ENCODE data around the gene CCDC88C. TPM values are rescaled to one million over a fixed set of nuclear protein-coding genes. Genes with fewer than 3 reads are reported as not detected.

Gene CCDC88C
- total RNA-seq, 2 experiments from 2014 or later = 151 to 214 TPM

DNA sequence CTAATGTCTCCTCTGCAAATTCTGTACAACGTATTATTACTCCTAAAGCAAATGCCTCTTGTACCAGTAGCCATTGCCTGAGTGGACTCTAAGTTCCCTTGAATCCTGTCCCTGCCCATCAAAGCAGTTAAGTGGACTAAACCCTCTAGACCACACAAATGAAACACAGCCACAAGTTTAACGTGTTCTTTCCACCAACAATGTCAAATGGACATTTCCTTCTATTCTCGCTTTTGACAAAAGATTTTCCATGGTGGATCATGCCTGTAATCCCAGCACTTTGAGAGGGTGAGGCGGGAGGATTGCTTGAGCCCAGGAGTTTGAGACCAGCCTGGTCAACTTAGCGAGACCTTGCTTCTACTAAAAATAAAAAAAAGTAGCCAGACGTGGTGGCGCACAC, 15.9 kb downstream of the CCDC88C start:
- H3K4me1 Mint-ChIP-seq = peaks cover 87% of the 10 kb centered on the region

DNA sequence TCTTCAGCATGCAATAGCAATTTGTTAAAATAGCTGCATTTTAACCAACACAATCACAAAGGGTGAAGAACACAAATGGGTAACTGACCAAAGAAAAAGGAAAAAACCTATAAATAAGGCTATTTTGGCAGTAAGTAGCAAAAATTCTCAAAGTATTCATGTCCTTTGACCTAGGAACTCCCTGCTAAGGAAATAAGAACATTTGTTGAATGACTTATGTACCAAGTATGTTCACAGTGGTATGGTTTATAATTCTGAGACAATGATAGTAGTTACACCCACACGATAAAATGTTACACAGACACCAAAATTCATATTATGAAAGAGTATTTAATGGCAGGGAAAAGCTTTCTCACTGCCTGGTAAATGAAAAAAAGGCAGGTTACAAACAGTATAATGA, 16.9 kb downstream of the CCDC88C start:
- Mint-ChIP-seq H3K4me3 (peak overlapping the region; percentile 99), H3K4me1 (peaks cover 87% of the 10 kb centered on the region), H3K27me3 (no peaks in the 10 kb centered on the region), H3K9me3 (ENCODE audit: low read depth) (no peaks in the 10 kb centered on the region), H3K36me3 (peaks cover 43% of the 10 kb centered on the region), H3K27ac (peak overlapping the region; percentile 82)
- ATAC-seq (no peak), DNase-seq (no peak)
- CTCF ChIA-PET = interaction anchor here (0.9 to 9.3 kb wide), 9 partner anchors 9 to 77 kb away, joined by 3 to 117 read pairs (median 28); partner anchors contain the start of gene CCDC88C

More for the DNA sequence above, 15.9 kb downstream of the CCDC88C start:
- Mint-ChIP-seq H3K4me3 (no peak overlapping the region), H3K27me3 (no peaks in the 10 kb centered on the region), H3K9me3 (ENCODE audit: low read depth) (no peaks in the 10 kb centered on the region), H3K36me3 (peaks cover 42% of the 10 kb centered on the region), H3K27ac (peak overlapping the region; percentile 78)
- CTCF ChIA-PET = interaction anchor here (1.0 to 9.3 kb wide), 7 partner anchors 9 to 78 kb away, joined by 3 to 117 read pairs (median 41); partner anchors contain the start of gene CCDC88C
- no peak for ATAC-seq
- no peak for DNase-seq

DNA sequence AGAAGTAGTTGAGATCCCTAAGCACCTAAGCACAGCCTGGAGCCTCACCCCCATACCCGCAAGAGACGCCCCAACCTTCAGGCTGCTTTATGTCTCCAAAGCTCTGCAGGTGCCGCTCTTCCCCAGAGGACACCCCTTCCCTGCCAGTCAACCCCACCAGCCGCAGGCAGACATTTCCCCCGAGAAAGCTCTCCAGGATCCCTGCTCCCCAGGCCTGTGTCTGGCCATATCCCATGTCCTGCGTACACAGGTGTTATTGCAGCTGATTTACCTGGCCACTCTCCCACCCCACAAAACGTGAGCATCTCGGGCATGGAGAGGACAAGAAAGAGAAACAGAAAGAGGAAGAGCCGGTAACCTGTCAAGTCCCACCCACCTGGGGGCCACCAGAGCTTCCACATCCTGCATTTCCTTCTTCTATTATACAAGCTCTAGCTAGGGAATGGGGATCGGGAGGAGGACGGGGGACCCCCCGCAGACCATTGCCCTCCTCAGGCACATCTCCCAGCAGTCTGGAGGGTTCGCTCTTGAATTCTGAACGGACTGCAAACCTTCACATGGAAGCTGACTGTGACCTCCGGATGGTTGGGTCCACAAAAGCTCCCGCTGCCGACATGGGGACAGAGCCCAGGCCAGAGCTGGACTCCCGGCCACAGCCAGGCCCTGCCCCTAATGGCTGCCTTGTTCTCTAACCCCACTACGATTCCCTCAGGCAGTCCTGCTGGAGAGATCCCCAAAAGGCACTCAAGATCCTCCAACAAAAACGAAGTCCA, 17.6 kb downstream of the CCDC88C start:
- Mint-ChIP-seq H3K4me3 (peak overlapping the region; percentile 99), H3K4me1 (peaks cover 87% of the 10 kb centered on the region), H3K36me3 (peaks cover 44% of the 10 kb centered on the region), H3K9me3 (ENCODE audit: low read depth) (no peaks in the 10 kb centered on the region), H3K27ac (peak overlapping the region; percentile 82), H3K27me3 (no peaks in the 10 kb centered on the region)
- CTCF ChIA-PET = interaction anchor here (0.6 to 9.3 kb wide), 13 partner anchors 9 to 158 kb away, joined by 3 to 117 read pairs (median 20); partner anchors contain the start of gene CCDC88C
- DNase-seq = peak; percentile 72
- peak; percentile 60 for ATAC-seq

DNA sequence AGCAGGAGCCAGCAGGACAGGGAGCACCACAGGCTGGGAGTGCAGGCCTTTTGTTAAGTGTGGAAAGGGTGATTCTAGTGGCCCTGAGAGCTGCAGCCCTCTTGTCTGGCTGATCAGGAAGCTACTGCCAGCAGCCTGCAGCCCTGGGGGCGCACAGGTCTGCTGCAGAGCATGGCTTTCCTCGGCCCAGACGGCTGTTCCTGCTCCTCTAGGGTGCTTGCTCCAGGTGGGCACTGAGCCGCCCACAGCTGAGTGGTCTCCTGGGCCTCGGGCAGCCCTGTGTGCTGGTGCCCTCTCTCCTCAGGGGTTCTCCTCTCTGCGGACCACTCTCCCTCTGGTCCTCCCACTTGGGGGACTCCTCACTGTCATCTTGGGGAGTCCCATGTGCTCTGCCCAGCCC, 18.9 kb downstream of the CCDC88C start:
- Mint-ChIP-seq H3K4me3 (peak overlapping the region; percentile 99), H3K36me3 (peaks cover 45% of the 10 kb centered on the region), H3K27ac (peak overlapping the region; percentile 82), H3K27me3 (no peaks in the 10 kb centered on the region), H3K9me3 (ENCODE audit: low read depth) (no peaks in the 10 kb centered on the region), H3K4me1 (peaks cover 88% of the 10 kb centered on the region)
- CTCF ChIA-PET = interaction anchor here (1.1 to 9.3 kb wide), 14 partner anchors 10 to 204 kb away, joined by 3 to 117 read pairs (median 17); partner anchors contain the start of gene CCDC88C
- ATAC-seq = peak; percentile 21
- no peak for DNase-seq

DNA sequence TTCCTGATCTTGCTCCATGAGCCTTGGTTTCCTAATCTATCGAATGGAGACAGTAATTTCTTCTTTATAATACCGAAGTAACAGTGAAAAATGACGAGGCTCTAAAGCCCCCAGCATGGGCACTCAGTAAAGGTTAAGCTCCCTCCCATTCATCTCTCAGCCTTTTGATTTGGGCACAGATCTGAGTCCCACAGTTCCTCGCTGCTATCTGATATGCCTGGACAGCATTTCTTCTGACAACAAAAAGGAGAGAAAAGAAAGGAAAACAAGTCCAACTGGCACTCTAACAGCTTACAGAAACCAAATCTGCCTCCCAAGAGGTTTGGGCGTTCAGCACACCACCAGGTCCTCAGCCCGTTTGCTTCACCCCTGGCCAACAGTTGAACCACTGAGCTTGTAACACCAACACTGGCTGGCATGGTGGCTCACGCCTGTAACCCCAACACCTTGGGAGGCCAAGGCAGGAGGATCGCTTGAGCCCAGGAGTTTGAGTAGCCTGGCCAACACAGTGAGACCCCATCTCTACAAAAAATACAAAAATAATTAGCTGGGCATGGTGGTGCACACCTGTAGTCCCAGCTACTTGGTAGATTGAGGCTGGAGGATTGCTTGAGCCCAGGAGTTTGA, 19.5 kb downstream of the CCDC88C start:
- H3K4me3 Mint-ChIP-seq = peak overlapping the region; percentile 99
- DNase-seq = no peak

DNA sequence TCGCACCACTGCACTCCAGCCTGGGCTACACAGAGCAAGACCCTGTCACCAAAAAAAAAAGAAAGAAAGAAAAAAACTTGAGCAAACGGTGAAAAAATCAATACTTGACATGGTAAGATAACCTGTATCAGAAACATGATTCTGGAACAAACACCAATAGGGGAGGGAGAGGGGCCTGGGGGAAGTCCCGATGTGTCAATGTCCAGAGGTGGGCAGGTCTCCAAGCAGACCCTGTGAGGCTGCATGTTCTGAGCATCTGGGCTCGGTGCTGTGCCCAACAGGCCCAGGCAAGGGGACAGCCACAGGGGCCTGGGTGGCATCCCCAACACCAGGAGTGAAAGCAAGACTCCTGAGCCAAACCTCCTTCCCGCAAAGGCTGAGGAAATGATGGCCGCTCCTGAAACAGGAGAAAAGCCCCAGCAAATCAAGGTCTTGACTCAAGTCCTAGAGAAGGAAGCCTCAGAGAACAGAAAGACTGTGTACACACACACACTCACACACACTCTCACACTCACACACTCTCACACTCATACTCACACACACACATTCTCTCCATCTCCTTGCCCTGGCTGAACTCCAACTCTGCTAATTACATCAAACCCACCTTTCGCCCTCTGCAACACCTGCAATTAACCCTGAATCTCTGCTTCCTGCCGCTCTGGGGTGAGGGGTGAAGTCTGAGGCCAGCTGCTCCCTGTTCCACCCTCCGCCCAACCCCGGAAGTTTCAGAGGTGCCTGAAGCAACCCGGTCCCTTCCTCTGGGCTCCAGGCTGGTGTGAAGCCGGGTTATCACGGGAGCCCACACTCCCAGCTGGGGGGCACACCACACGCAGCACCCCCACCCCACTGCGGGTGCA, 20.4 kb downstream of the CCDC88C start:
- CTCF ChIA-PET = interaction anchor here (0.6 to 9.3 kb wide), 18 partner anchors 9 to 220 kb away, joined by 3 to 117 read pairs (median 10); partner anchors contain the start of gene CCDC88C

More for the DNA sequence above, 19.5 kb downstream of the CCDC88C start:
- CTCF ChIA-PET = interaction anchor here (0.6 to 9.3 kb wide), 17 partner anchors 8 to 221 kb away, joined by 3 to 117 read pairs (median 13); partner anchors contain the start of gene CCDC88C
- no peaks in the 10 kb centered on the region for H3K9me3 Mint-ChIP-seq (ENCODE audit: low read depth)
- H3K27ac Mint-ChIP-seq = peak overlapping the region; percentile 82
- ATAC-seq = no peak
- peaks cover 86% of the 10 kb centered on the region for H3K4me1 Mint-ChIP-seq
- no peaks in the 10 kb centered on the region for H3K27me3 Mint-ChIP-seq
- H3K36me3 Mint-ChIP-seq = peaks cover 46% of the 10 kb centered on the region

DNA sequence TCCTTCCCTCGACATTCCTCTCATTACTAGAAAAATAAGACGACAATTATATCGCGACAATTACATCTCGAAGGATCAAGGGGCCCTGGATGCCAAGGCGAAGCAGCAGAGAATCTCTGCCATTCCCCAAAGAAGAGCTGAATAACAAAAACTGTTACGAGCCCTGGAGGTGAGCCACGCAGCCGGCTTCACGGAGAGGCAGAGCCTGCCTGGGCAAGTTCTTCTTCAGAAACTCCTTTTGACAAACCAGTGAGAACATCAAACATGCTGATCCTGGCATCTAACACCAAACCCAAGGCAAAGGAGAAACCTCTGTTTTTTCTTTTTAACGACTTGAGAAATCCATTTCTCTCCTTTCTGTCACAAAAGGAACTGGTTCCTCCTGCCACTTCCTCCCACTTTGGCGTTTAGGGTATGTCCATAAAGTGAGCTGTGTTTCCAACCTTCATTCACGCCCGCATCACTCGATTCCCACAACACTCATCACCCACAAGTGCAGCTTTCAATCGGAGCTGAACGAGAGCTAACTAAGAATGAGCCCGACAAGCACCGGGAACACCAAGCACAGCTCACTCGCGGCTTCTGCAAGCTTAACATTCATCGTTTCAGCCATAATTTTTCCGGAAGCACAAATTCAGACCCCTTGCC, 21.5 kb downstream of the CCDC88C start:
- H3K27me3 Mint-ChIP-seq = no peaks in the 10 kb centered on the region
- CTCF ChIA-PET = interaction anchor here (1.0 to 5.0 kb wide), 6 partner anchors 8 to 73 kb away, joined by 3 to 23 read pairs (median 5); partner anchors contain the start of gene CCDC88C
- DNase-seq (no peak), ATAC-seq (no peak)
- H3K4me3 Mint-ChIP-seq = peak overlapping the region; percentile 99
- H3K4me1 Mint-ChIP-seq = peaks cover 86% of the 10 kb centered on the region
- peak overlapping the region; percentile 82 for H3K27ac Mint-ChIP-seq
- H3K36me3 Mint-ChIP-seq = peaks cover 45% of the 10 kb centered on the region
- no peaks in the 10 kb centered on the region for H3K9me3 Mint-ChIP-seq (ENCODE audit: low read depth)

More for the DNA sequence above, 20.4 kb downstream of the CCDC88C start:
- Mint-ChIP-seq H3K4me1 (peaks cover 85% of the 10 kb centered on the region), H3K27ac (peak overlapping the region; percentile 82), H3K4me3 (peak overlapping the region; percentile 99), H3K36me3 (peaks cover 45% of the 10 kb centered on the region), H3K9me3 (ENCODE audit: low read depth) (no peaks in the 10 kb centered on the region), H3K27me3 (no peaks in the 10 kb centered on the region)
- ATAC-seq (peak; percentile 77), DNase-seq (peak; percentile 87)

DNA sequence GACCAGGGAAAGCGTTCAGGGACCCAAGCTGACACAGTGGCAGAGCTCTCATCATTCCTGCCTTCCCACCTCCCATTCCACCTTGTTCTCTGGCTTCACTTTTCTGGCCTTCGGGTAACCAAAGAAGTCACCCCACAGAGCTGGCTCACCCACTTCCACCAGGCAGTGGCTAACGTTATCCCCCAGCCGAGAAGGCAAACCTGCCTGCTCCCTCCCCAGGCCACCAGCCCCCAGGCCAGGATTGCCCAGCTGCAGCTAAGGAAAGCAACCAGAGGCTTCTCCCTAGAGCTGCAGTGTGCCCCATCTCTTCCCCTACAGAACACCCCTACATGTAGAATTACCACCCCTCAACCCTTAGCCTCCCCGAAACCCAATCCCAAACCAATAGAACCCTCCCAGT, 22.2 kb downstream of the CCDC88C start:
- peaks cover 44% of the 10 kb centered on the region for H3K36me3 Mint-ChIP-seq
- peaks cover 87% of the 10 kb centered on the region for H3K4me1 Mint-ChIP-seq
- H3K4me3 Mint-ChIP-seq = no peak overlapping the region
- H3K9me3 Mint-ChIP-seq (ENCODE audit: low read depth) = no peaks in the 10 kb centered on the region
- DNase-seq (no peak), ATAC-seq (no peak)
- no peaks in the 10 kb centered on the region for H3K27me3 Mint-ChIP-seq
- CTCF ChIA-PET = interaction anchor here (1.0 to 2.1 kb wide), 5 partner anchors 21 to 72 kb away, joined by 3 to 10 read pairs (median 5); partner anchors contain the start of gene CCDC88C
- peak overlapping the region; percentile 49 for H3K27ac Mint-ChIP-seq

DNA sequence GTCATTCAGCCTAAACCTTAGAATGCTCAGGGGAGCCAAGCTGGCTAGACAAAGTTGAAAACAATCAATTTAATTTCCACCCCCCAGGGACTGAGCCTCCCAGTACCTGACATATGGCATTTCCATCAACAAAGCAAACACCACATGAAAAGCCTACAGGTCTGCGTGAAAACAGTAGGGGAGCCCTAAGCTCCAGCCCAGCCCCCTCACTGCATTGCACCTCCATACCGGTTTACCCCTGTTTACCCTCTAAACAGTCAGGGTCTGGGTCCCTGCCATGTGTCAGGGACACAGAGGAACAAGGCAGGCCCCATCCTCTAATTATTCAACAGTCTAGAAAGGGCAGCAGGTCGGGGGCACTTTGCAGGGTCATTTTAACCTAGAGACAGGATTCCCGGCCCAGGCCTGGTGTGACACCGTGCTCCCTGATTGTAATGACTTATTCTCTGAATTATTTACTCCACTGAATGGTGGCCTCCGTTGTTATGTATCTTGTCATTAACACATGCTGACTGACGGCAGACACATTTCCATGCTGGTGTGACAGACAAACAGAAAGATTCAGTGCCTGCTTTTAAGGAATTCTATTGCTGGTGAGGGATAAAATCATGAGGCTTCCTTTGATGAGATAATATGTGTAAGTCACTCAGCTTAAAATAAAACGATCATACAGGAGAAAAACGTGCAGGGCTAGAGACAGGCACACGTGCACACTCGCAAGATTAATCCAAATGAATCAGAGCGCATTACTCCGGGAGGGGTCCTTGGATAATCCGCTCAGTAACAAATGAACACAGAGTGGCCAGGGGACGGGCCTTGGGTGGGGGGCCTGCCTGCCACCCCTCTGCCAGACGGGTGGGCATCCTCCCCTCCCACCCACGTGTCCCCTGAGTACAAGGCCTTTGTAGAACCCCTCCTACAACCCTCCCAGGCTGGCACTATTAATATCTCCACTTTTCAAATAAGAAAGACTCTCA, 23.2 kb downstream of the CCDC88C start:
- CTCF ChIA-PET = interaction anchor here (1.2 to 2.1 kb wide), 3 partner anchors 21 to 39 kb away, joined by 3 to 10 read pairs (median 4); partner anchors contain the start of gene CCDC88C
- H3K27me3 Mint-ChIP-seq = no peaks in the 10 kb centered on the region
- H3K4me1 Mint-ChIP-seq = peaks cover 88% of the 10 kb centered on the region
- DNase-seq = no peak
- no peaks in the 10 kb centered on the region for H3K9me3 Mint-ChIP-seq (ENCODE audit: low read depth)
- H3K36me3 Mint-ChIP-seq = peaks cover 44% of the 10 kb centered on the region
- peak overlapping the region; percentile 14 for H3K27ac Mint-ChIP-seq
- no peak overlapping the region for H3K4me3 Mint-ChIP-seq
- ATAC-seq = no peak

DNA sequence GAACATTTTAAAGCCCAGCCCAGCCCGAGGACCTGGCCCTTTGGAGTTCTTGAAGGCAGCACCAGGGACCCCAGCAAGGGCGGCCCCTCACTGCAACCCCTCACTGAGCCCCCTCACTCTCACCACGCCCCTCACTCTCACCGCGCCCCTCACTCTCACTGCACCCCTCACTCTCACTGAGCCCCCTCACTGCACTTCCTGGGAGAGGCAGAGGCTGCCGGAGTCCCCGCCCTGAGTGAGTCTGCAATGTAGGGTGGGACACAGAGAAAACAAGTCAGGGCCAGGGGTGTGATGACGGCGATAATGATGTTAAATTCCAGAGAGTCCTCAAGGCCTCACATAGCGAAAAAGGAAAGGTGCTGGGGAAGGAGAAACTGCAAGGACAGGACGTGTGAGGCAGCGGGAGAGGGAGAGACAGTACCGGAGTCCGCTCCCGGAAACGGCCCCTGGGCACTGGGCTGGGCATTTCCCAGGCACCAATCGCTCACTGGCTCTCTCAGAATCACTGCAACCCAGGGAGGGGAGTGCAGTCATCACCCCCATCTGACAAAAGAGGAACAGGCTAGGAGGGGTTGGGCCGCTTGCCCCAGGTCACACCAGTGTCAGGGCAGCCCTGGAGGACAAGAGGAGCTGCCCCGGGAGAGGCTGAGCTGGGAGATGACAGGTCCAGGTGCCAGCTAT, 24.9 kb downstream of the CCDC88C start:
- no peaks in the 10 kb centered on the region for H3K27me3 Mint-ChIP-seq
- ATAC-seq (no peak), DNase-seq (no peak)
- no peaks in the 10 kb centered on the region for H3K9me3 Mint-ChIP-seq (ENCODE audit: low read depth)
- no peak overlapping the region for H3K4me3 Mint-ChIP-seq
- CTCF ChIA-PET = interaction anchor here (1.3 to 2.0 kb wide), 3 partner anchors 18 to 37 kb away, joined by 4 to 8 read pairs (median 5); partner anchors contain the start of gene CCDC88C
- H3K36me3 Mint-ChIP-seq = peaks cover 51% of the 10 kb centered on the region
- peaks cover 90% of the 10 kb centered on the region for H3K4me1 Mint-ChIP-seq
- peak overlapping the region; percentile 39 for H3K27ac Mint-ChIP-seq

Data from activated CD8-positive, alpha-beta memory T cell treated with anti-CD3 and anti-CD28 coated beads, Interleukin-2, amount 10 ng/mL, durations not matched to agents 7 days and 5 days (primary cell).